Tibial nerve (tissue), 4 donors: ENCODE measurements around the gene STK17A. TPM values are rescaled to one million over a fixed set of nuclear protein-coding genes. Genes with fewer than 3 reads are reported as not detected.

ENCODE experiments used
- DNase-seq, 2 donors: peaks; one replicate each; pipeline ENCODE4 v3.0.0-alpha.2; 2019; ENCODE audit warnings: low spot score in 2 of 2
- H3K27ac ChIP-seq, 4 donors: fragments of 200-600 bp; sonication (generic) in 3 of 4; one replicate each; pipeline ENCODE4 v1.5.1; 2017 to 2019; ENCODE audit warnings: mild to moderate bottlenecking in 1 of 4
- H3K27me3 ChIP-seq, 2 donors: fragments of 200-600 bp; sonication (generic) in 1 of 2; one replicate each; pipeline versions ENCODE4 v1.5.1 to v1.6.0; 2017 to 2019
- H3K36me3 ChIP-seq, 3 donors: fragments of 200-600 bp; sonication (generic); one replicate each; pipeline ENCODE4 v1.5.1; 2018 to 2019
- H3K4me1 ChIP-seq, 4 donors: fragments of 200-600 bp; sonication (generic) in 3 of 4; one replicate each; pipeline ENCODE4 v1.5.1; 2017 to 2019
- H3K4me3 ChIP-seq, 4 donors: fragments of 200-600 bp; sonication (generic) in 3 of 4; one replicate each; pipeline ENCODE4 v1.5.1; 2017 to 2019; ENCODE audit warnings: mild to moderate bottlenecking in 1 of 4, moderate library complexity in 1 of 4
- H3K9me3 ChIP-seq, 4 donors: fragments of 200-600 bp; sonication (generic) in 3 of 4; one replicate each; pipeline ENCODE4 v1.5.1; 2017 to 2019
- CTCF ChIP-seq, 5 experiments: fragments of 200-600 bp in 3 of 5; fragments of 450-650 bp in 2 of 5; sonication (generic) in 3 of 5; IDR thresholded peaks; one replicate each; pipeline ENCODE4 v1.5.1; 2016 to 2019; ENCODE audit warnings: antibody characterized with exemption in 5 of 5, mild to moderate bottlenecking in 3 of 5, moderate library complexity in 2 of 5
- EP300 ChIP-seq, 2 donors: sonication (generic); formaldehyde crosslinking; IDR thresholded peaks; one replicate each; pipeline ENCODE4 v1.6.1; 2017; ENCODE audit warnings: antibody characterized with exemption in 2 of 2, mild to moderate bottlenecking in 1 of 2
- POLR2A ChIP-seq, 2 donors: fragments of 450-650 bp; IDR thresholded peaks; one replicate each; pipeline ENCODE4 v1.6.1; 2017; ENCODE audit warnings: antibody characterized with exemption in 2 of 2, mild to moderate bottlenecking in 2 of 2, moderate library complexity in 2 of 2
- WGBS, 2 donors: methylation state at CpG; one replicate each; pipeline ENCODE4 v1.1.5; 2018; 5-methylcytosine and 5-hydroxymethylcytosine counted together
- total RNA-seq, 4 donors: library from RNA; depleted of rRNA; stranded (reverse); fragments of >200 nt; gene quantifications; one replicate each; pipeline ENCODE4 v1.1.0, GENCODE V29; 2016

The STK17A gene
- total RNA-seq, 4 donors from 2014 or later: 9.0 to 23.6 (median 13.5) TPM

GRCh38 chr7:43658718-43659548 is 76.0 kb downstream of the STK17A start:
- 93 to 94% methylated on average over 7 of the region's 7 CpGs for WGBS, 2 donors
- TF ChIP-seq EP300 (IDR thresholded peaks at IDR 0.05): no peak
- TF ChIP-seq CTCF (IDR thresholded peaks at IDR 0.05): no peak
- TF ChIP-seq POLR2A (IDR thresholded peaks at IDR 0.05): no peak
- peak overlapping the region in 2 of 4 donors; percentile 6 to 30 for H3K27ac ChIP-seq
- H3K9me3 ChIP-seq: no peaks in the 10 kb centered on the region
- H3K27me3 ChIP-seq: no peaks in the 10 kb centered on the region
- no peak overlapping the region for H3K4me3 ChIP-seq
- peaks cover 0 to 4% (median 0%) of the 10 kb centered on the region in 3 donors for H3K36me3 ChIP-seq
- peaks cover 0 to 16% (median 9%) of the 10 kb centered on the region in 4 donors for H3K4me1 ChIP-seq
- no peak for DNase-seq

GRCh38 chr7:43659549-43659896 is 76.6 kb downstream of the STK17A start:
- no peaks in the 10 kb centered on the region for H3K9me3 ChIP-seq
- no peak overlapping the region for H3K4me3 ChIP-seq
- no peaks in the 10 kb centered on the region for H3K27me3 ChIP-seq
- peak overlapping the region in 1 of 4 donors; percentile 30 for H3K27ac ChIP-seq
- H3K36me3 ChIP-seq: peaks cover 0 to 4% (median 0%) of the 10 kb centered on the region in 3 donors
- no peak for TF ChIP-seq POLR2A (IDR thresholded peaks at IDR 0.05)
- no peak for TF ChIP-seq EP300 (IDR thresholded peaks at IDR 0.05)
- no peak for TF ChIP-seq CTCF (IDR thresholded peaks at IDR 0.05)
- peaks cover 0 to 16% (median 9%) of the 10 kb centered on the region in 4 donors for H3K4me1 ChIP-seq
- no peak for DNase-seq

- DNase-seq: no peak
- H3K27ac ChIP-seq: no peak overlapping the region
- WGBS, 2 donors: 93 to 95% methylated on average over 2 of the region's 2 CpGs
Observed at GRCh38 chr7:43660141-43660540, 77.2 kb downstream of the STK17A start.

GRCh38 chr7:43664681-43665080 is 81.8 kb downstream of the STK17A start:
- no peak for DNase-seq
- no peak for TF ChIP-seq POLR2A (IDR thresholded peaks at IDR 0.05)

More at GRCh38 chr7:43660141-43660540, 77.2 kb downstream of the STK17A start:
- TF ChIP-seq EP300 (IDR thresholded peaks at IDR 0.05) (no peak), POLR2A (IDR thresholded peaks at IDR 0.05) (no peak), CTCF (IDR thresholded peaks at IDR 0.05) (no peak)
- no peak overlapping the region for H3K4me3 ChIP-seq
- peaks cover 0 to 4% (median 0%) of the 10 kb centered on the region in 3 donors for H3K36me3 ChIP-seq
- no peaks in the 10 kb centered on the region for H3K27me3 ChIP-seq
- peaks cover 0 to 16% (median 9%) of the 10 kb centered on the region in 4 donors for H3K4me1 ChIP-seq
- H3K9me3 ChIP-seq: no peaks in the 10 kb centered on the region

GRCh38 chr7:43666938-43667337 is 84.0 kb downstream of the STK17A start:
- H3K9me3 ChIP-seq: peaks cover 0 to under 1% (median 0%) of the 10 kb centered on the region in 4 donors
- H3K4me1 ChIP-seq: no peaks in the 10 kb centered on the region
- H3K36me3 ChIP-seq: no peaks in the 10 kb centered on the region
- DNase-seq: no peak
- H3K27me3 ChIP-seq: no peaks in the 10 kb centered on the region
- TF ChIP-seq POLR2A (IDR thresholded peaks at IDR 0.05): no peak
- TF ChIP-seq EP300 (IDR thresholded peaks at IDR 0.05): no peak
- no peak for TF ChIP-seq CTCF (IDR thresholded peaks at IDR 0.05)
- no peak overlapping the region for H3K4me3 ChIP-seq
- H3K27ac ChIP-seq: no peak overlapping the region

More at GRCh38 chr7:43664681-43665080, 81.8 kb downstream of the STK17A start:
- no peaks in the 10 kb centered on the region for H3K9me3 ChIP-seq
- 0 to 40% methylated on average over 1 of the region's 1 CpG for WGBS, 2 donors
- H3K4me1 ChIP-seq: peaks cover 0 to 3% (median under 1%) of the 10 kb centered on the region in 4 donors
- H3K36me3 ChIP-seq: no peaks in the 10 kb centered on the region
- no peaks in the 10 kb centered on the region for H3K27me3 ChIP-seq
- no peak overlapping the region for H3K4me3 ChIP-seq
- no peak overlapping the region for H3K27ac ChIP-seq
